KOPT-K1 (cell line): ENCODE data around the gene CDH4.

Experiments
- H3K27ac ChIP-seq: fragments of 200-600 bp; sonication (generic); 2 replicates; pipeline ENCODE4 v1.5.1; 2016; ENCODE audit warnings: antibody characterized with exemption, mild to moderate bottlenecking, low read depth, low read length; ENCODE audit not compliant: poor library complexity, severe bottlenecking
- H3K36me3 ChIP-seq: fragments of 200-600 bp; sonication (generic); 2 replicates; pipeline ENCODE4 v1.5.1; 2017; ENCODE audit warnings: antibody characterized with exemption, mild to moderate bottlenecking, low read length, moderate library complexity; ENCODE audit not compliant: insufficient read depth
- H3K9me3 ChIP-seq: fragments of 200-600 bp; sonication (generic); 2 replicates; pipeline ENCODE4 v1.5.1; 2017; ENCODE audit warnings: antibody characterized with exemption, low read length, mild to moderate bottlenecking; ENCODE audit not compliant: insufficient read depth, poor library complexity, severe bottlenecking

The CDH4 gene

GRCh38 chr20:61635721-61636455, 383.8 kb downstream of the CDH4 start:
- Histone ChIP-seq H3K27ac (no peak overlapping the region), H3K36me3 (no peaks in the 10 kb centered on the region), H3K9me3 (no peaks in the 10 kb centered on the region)

GRCh38 chr20:61636531-61637116, 384.6 kb downstream of the CDH4 start:
- H3K27ac ChIP-seq, result no peak overlapping the region
- H3K9me3 ChIP-seq, result no peaks in the 10 kb centered on the region
- no peaks in the 10 kb centered on the region for H3K36me3 ChIP-seq

- H3K36me3 ChIP-seq, result no peaks in the 10 kb centered on the region
- H3K9me3 ChIP-seq, result no peaks in the 10 kb centered on the region
- H3K27ac ChIP-seq, result no peak overlapping the region
Observed at GRCh38 chr20:61638802-61639585, 386.9 kb downstream of the CDH4 start.

- Histone ChIP-seq H3K9me3 (no peaks in the 10 kb centered on the region), H3K27ac (no peak overlapping the region), H3K36me3 (no peaks in the 10 kb centered on the region)
Observed at GRCh38 chr20:61640131-61640870, 388.2 kb downstream of the CDH4 start.

- H3K27ac ChIP-seq, result no peak overlapping the region
- H3K9me3 ChIP-seq, result no peaks in the 10 kb centered on the region
- no peaks in the 10 kb centered on the region for H3K36me3 ChIP-seq
Observed at GRCh38 chr20:61640871-61641245, 388.8 kb downstream of the CDH4 start.

GRCh38 chr20:61643656-61644377, 391.8 kb downstream of the CDH4 start:
- no peaks in the 10 kb centered on the region for H3K36me3 ChIP-seq
- no peak overlapping the region for H3K27ac ChIP-seq
- no peaks in the 10 kb centered on the region for H3K9me3 ChIP-seq

GRCh38 chr20:61644378-61645076, 392.5 kb downstream of the CDH4 start:
- no peaks in the 10 kb centered on the region for H3K9me3 ChIP-seq
- no peak overlapping the region for H3K27ac ChIP-seq
- H3K36me3 ChIP-seq, result no peaks in the 10 kb centered on the region

- Histone ChIP-seq H3K36me3 (no peaks in the 10 kb centered on the region), H3K27ac (no peak overlapping the region), H3K9me3 (no peaks in the 10 kb centered on the region)
Observed at GRCh38 chr20:61645732-61646131, 393.7 kb downstream of the CDH4 start.

GRCh38 chr20:61646453-61646852, 394.4 kb downstream of the CDH4 start:
- Histone ChIP-seq H3K36me3 (no peaks in the 10 kb centered on the region), H3K9me3 (no peaks in the 10 kb centered on the region), H3K27ac (no peak overlapping the region)

- Histone ChIP-seq H3K9me3 (no peaks in the 10 kb centered on the region), H3K27ac (no peak overlapping the region), H3K36me3 (no peaks in the 10 kb centered on the region)
Observed at GRCh38 chr20:61646986-61647385, 394.9 kb downstream of the CDH4 start.

- Histone ChIP-seq H3K27ac (no peak overlapping the region), H3K9me3 (no peaks in the 10 kb centered on the region)
Observed at GRCh38 chr20:61647702-61648101, 395.6 kb downstream of the CDH4 start.

GRCh38 chr20:61649105-61649859, 397.2 kb downstream of the CDH4 start:
- H3K9me3 ChIP-seq, result no peaks in the 10 kb centered on the region
- no peak overlapping the region for H3K27ac ChIP-seq
- no peaks in the 10 kb centered on the region for H3K36me3 ChIP-seq

More at GRCh38 chr20:61647702-61648101, 395.6 kb downstream of the CDH4 start:
- H3K36me3 ChIP-seq, result no peaks in the 10 kb centered on the region

- no peaks in the 10 kb centered on the region for H3K36me3 ChIP-seq
- H3K27ac ChIP-seq, result no peak overlapping the region
- H3K9me3 ChIP-seq, result no peaks in the 10 kb centered on the region
Observed at GRCh38 chr20:61649860-61650162, 397.8 kb downstream of the CDH4 start.
